Amygdala (tissue), 56 donors: ENCODE results near the gene SFI1.

Experiments
- DNase-seq, 56 donors: peaks; one replicate each; lab custom pipeline; 2025; lab: John Stamatoyannopoulos, UW

The SFI1 gene

DNA sequence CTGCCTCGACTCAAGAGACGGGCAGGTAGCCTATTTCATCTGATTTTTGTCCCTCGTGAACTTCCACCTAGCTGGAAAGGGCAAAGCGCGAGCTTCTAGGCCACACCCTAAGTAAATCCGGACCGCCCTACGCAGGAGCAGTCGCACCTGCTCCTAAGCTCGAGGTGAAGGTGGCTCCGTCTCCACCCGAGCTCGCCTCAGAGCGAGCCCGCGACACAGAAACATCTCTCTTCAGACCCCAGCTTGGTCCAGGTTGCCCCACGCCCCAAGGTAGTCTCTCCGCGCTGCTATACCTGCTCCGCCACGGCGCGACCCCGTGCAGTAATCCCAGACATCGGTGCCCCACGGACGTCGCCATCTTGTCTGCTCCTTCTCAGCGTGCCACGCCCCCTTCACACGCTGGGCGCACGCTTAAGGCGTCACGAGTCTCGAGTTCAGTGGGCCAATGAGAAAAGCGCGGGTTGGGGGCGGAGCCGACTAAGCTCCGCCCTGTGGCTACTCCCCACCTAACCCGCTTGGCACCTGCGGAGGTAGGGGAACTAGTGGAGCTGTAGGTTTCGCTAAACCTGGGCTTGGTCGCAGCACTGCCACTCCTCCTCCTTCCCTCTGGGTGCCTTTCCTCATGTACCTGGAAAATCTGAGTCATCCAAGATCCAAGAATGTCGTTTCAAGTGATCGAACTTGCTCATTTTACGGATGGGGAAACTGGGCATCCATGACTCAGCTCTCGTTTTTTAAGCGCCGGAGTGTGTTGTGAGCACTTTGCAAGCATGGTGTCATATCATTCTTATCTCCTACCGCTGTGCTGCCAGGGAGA, 165.7 kb downstream of the SFI1 start, which contains the start of gene PISD:
Gene PISD, minus strand, starts transcription at position 365 of the 817 bp plus-strand sequence. Its CDS starts 7 bp downstream, at position 358.
- DNase-seq: peak; percentile 49 to 95 (median 84)

DNA sequence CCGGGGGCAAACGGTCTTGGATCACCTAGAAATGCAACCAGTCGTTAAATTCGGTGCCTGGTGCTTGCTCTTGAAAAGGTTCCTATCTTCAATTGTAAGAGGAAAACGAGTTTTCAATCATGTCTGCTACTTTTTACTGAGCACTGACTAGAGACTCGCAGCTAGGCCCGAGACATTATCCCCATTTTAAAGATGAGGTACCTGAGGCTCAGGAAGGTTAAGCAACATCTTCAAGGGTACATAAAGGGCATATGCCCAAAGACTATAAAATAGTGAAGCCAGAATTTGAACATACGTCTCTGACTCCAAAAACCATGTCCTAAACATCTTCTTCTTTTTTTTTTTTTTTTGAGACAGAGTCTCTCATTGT, 166.3 kb downstream of the SFI1 start:
- no peak for DNase-seq
